Stimulated activated CD4-positive, alpha-beta T cell treated with anti-CD3 and anti-CD28 coated beads, Interleukin-12 subunit alpha, Interleukin-12 subunit beta, amount 100 ng/mL, for 24 hours (primary cell): ENCODE data around the gene KRTAP4-2.
"Not testable (repeated sequence)": the region's sequence is repeated elsewhere in the genome, so short reads cannot be mapped to it uniquely, and the experiment has no call there.

Experiments used
- DNase-seq, 2 experiments: peaks; one replicate each; pipeline ENCODE4 v3.0.0-alpha.2; 2020; ENCODE audit warnings: low read depth in 2 of 2

Gene KRTAP4-2

DNA sequence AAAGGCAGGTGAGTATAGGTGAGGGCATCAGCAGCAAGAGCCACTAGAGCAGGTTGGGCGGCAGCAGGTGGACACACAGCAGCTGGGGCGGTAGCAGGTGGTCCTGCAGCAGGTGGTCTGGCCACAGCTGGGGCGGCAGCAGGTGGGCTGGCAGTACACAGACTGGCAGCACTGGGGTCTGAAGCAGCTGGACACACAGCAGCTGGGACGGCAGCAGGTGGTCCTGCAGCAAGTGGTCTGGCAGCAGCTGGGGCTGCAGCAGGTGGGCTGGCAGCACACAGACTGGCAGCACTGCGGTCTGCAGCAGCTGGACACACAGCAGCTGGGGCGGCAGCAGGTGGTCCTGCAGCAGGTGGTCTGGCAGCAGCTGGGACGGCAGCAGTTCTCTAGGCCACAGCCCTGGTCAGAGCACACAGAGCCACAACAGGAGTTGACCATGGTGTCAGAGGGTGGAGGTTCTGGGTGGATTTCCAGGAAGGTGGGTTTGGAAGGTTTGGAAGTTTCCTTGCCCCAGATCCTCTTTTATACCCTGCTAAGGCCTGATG is at the start of gene KRTAP4-2:
KRTAP4-2 (minus strand) TSS at position 495 of the 545 bp plus-strand sequence; CDS start at position 438, 57 bp downstream.
- DNase-seq, result no peak

DNA sequence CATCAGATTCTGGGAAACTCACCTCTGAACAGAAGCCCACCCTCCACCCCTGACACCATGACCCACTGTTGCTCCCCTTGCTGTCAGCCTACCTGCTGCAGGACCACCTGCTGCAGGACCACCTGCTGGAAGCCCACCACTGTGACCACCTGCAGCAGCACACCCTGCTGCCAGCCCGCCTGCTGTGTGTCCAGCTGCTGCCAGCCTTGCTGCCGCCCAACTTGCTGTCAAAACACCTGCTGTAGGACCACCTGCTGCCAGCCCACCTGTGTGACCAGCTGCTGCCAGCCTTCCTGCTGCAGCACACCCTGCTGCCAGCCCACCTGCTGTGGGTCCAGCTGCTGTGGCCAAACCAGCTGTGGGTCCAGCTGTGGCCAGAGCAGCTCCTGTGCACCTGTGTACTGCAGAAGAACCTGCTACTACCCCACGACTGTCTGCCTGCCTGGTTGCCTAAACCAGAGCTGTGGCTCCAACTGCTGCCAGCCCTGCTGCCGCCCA is 48.6 kb upstream of the KRTAP4-2 start, which contains the start of gene KRTAP9-2:
KRTAP9-2 (plus strand) TSS at position 51 of the 498 bp plus-strand sequence; CDS start at position 58, 7 bp downstream.
- not testable (repeated sequence) for DNase-seq

GRCh38 chr17:41226051-41226450 is 48.0 kb upstream of the KRTAP4-2 start:
- no peak for DNase-seq

DNA sequence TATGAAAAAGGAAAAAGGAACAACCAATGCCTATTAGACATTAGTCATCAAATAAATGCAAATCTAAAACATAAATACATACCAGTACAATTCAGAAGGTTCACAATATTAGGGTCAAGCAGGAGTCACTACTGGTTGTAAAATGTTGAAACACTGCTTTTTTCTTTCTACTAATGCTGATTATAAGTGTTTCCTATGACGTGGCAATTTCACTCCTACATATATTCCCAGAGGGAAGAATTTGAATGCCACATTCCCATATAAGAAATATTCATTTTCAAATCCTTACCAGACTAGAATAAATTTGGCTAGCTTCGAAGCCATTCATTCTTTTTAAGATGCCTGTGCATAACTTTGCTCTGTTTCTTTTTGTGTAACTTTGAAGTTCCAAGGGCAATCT is 45.8 kb upstream of the KRTAP4-2 start:
- no peak for DNase-seq

- no peak for DNase-seq
These were observed 37.7 kb upstream of the KRTAP4-2 start for GRCh38 chr17:41215681-41216080.

- DNase-seq, result no peak
These were observed 34.6 kb upstream of the KRTAP4-2 start for GRCh38 chr17:41212524-41213169.

DNA sequence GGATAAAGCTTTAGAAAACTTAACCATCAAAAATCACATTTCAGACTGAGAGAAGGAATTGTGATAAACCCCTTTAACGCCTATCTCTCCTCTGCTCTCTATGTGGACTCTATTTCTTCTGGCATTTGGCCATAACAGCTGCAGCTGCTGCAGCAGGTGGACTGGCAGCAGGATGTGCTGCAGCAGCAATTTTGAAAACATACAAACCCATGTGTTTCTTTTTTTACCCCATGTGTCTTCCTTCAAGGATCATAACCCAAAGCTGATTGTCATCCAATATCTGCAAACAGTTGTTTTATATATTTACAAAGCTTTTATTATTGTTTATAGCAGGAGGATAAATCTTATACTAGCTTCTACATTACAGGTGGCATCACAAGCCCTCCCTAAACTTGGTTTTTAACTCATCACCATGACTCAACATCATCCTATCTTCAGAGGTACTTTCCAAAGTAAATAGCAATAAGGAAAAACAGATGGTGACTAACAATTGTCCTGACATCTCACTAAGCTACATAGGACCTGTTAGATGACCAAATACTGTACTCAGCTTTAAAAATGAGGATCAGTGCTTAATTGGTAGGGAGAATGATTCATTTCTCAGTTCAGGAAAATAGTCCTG is 33.9 kb upstream of the KRTAP4-2 start:
- no peak for DNase-seq

- no peak for DNase-seq
These were observed 21.5 kb upstream of the KRTAP4-2 start for GRCh38 chr17:41199421-41200078.

DNA sequence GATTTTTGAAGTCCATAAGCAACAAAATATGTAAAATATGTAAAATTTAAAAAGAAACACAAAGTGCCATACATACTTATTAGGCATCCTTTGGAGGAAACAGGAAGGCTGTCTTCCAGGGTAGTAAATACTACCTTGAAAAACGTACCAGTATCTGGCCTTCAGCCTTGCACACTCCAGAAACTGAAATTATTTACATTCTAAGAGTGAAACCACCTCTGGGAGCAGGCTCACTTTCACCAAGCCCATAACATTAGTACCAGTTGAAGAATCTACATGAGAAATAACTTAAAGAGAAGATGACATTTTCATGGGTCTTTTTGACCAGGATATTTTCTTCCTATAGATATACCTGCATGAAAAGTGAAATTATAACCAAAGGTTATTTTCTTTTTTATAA is 18.0 kb upstream of the KRTAP4-2 start:
- no peak for DNase-seq

DNA sequence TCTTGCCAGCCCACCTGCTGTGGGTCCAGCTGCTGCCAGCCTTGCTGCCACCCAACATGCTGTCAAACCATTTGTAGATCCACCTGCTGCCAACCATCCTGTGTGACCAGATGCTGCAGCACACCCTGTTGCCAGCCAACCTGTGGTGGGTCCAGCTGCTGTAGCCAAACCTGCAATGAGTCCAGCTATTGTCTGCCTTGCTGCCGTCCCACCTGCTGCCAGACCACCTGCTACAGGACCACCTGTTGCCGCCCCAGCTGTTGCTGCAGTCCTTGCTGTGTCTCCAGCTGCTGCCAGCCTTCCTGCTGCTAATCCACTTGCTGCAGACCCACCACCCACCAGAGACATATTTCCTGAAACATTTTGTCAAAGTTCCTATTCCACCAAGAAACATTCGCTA is 12.3 kb upstream of the KRTAP4-2 start:
- DNase-seq, result no peak

DNA sequence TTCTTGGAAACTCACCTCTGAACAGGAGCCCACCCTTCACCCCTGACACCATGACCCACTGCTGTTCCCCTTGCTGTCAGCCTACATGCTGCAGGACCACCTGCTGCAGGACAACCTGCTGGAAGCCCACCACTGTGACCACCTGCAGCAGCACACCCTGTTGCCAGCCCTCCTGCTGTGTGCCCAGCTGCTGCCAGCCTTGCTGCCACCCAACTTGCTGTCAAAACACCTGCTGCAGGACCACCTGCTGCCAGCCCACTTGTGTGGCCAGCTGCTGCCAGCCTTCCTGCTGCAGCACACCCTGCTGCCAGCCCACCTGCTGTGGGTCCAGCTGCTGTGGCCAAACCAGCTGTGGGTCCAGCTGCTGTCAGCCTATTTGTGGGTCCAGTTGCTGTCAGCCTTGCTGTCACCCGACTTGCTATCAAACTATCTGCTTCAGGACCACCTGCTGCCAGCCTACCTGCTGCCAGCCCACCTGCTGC is 11.9 kb upstream of the KRTAP4-2 start, which contains the start of gene KRTAP9-1:
KRTAP9-1 (plus strand) TSS at position 51 of the 482 bp plus-strand sequence; CDS start at position 51, 0 bp downstream.
- not testable (repeated sequence) for DNase-seq

GRCh38 chr17:41186872-41187271 is 8.9 kb upstream of the KRTAP4-2 start:
- no peak for DNase-seq

DNA sequence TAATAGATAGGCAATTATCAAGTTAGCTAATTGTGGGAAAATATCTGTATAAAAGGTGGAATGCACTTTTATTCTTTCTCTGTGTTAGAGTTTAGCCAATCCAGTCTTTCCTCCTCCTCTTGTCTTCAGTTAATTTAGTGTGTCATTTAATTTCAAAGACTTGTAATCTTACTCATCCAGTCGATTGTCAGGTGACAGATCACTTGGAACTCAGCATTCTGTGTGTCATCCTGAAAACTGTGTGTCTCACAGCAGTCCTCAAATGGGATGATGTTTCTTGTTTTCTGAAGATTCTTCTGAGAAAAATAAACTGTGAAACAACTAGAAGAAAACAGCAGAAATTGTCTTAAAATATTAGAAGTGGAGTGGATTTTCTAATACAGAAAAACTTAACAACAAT is 7.0 kb upstream of the KRTAP4-2 start:
- no peak for DNase-seq

DNA sequence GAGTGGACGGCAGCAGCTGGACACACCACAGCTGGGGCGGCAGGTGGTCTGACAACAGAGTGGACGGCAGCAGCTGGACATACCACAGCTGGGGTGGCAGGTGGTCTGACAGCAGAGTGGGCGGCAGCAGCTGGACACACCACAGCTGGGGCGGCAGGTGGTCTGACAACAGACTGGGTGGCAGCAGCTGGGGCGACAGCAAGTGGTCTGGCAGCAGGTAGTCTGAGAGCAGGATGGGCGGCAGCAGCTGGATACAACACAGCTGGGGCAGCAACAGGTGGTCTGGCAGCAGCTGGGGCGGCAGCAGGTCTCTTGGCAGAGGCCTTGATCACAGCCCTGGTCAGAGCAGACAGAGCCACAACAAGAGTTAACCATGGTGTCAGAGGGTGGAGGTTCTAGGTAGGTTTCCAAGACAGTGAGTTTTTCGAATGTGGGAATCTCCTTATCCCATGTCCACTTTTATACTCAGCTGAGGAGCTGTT is 6.5 kb upstream of the KRTAP4-2 start, which contains the start of gene KRTAP4-1:
KRTAP4-1 (minus strand) TSS at position 432 of the 482 bp plus-strand sequence; CDS start at position 375, 57 bp downstream.
- DNase-seq, result no peak

- no peak for DNase-seq
These were observed 1.0 kb upstream of the KRTAP4-2 start for GRCh38 chr17:41178843-41179616.

DNA sequence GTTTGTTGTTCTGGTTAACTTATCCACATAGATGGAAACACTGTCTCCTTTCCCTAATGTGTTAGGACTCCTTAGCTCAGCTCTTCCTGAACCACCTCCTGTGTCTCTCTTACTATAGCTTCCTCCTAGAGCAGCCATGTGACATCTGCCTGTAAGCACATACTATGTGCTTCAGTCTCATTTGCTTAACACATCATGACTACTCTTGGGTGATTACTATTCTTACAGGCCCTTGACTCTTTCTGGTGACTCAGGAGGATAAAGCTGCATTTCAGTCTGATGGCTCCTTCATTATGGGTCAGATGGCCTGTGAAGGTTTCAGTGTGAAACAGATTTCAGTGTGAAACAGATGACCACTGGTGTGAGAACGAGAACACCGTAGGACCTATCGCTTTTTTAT is 320 bp upstream of the KRTAP4-2 start:
- DNase-seq, result no peak

DNA sequence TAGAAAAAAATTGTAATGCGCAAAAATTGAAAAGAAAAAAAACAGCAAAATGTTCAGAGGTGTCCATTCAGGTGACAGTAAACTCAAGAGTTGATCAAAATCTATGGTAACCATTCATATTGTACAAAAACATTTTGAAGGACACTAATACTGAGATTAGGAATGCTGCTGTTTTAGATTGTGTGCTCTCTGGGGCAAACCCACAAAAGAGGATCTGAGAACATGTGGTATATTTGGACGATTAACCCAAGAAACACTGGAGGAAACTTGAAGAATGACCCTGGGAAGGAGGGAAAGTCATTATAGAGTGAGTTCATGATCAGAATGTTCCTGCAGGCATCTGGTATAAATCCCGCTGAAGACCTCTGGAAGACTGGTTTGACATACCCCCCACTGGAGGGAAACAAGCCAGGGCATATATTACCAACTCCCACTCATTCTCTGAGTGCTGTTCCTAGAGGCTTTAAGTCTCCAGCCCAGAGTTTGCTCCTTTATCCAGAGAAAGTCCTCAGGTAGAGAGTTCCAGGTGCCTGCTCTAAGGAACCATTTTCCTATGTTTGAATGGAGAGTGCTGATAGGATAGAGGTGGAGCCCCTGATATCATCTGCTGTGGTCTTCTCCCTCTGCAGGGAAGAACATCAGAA is 1.2 kb downstream of the KRTAP4-2 start:
- no peak for DNase-seq

- no peak for DNase-seq
These were observed 6.1 kb downstream of the KRTAP4-2 start for GRCh38 chr17:41171886-41172285.

GRCh38 chr17:41168121-41168520 is 9.9 kb downstream of the KRTAP4-2 start, which contains the start of gene KRTAP4-3:
KRTAP4-3 (minus strand) TSS chr17:41168221; CDS start chr17:41168172, 49 bp downstream.
- DNase-seq, result no peak

DNA sequence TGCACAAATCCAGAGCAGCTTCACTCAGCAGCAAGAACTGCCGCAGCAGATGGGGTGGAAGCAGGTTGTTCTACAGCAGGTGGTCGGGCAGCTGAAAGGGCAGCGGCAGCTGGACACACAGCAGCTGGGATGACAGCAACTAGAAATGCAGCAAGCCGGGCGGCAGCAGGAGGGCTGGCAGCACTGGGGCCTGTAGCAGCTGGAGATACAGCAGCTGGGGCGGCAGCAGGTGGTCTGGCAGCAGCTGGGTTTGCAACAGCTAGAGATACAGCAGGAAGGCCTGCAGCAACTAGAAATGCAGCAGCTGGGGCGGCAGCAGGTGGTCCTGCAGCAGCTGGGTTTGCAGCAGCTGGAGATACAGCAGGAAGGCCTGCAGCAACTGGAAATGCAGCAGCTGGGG is 10.5 kb downstream of the KRTAP4-2 start:
- DNase-seq, result no peak
